ENCODE data around the gene TMC2. TPM values are rescaled to one million over a fixed set of nuclear protein-coding genes. Genes with fewer than 3 reads are reported as not detected.

TMC2 gene
- total and polyA plus RNA-seq, 4 donors: 0.06 to 0.31 (median 0.15) TPM; not detected in 1

DNA sequence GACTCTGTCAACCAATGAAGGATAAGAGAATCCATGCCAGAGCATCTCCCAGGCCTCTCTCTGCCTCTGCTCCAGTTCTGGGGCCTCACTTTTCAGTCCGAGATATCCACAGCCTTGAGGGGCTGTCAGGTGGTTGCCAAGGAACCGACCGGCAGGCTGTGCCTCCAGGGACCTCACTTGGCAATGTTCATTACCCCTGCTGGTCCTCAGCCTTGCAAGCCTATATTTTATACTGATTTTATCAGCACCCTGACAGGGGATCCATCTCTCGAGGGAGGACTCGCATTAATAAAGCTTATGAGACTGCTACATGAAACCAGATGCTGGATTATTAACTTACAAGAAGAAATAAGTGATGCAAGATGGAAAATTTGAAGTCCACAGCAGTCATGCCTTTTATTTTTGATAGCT lies 39.9 kb downstream of the TMC2 start:
- peaks cover 0 to 3% (median 0%) of the 10 kb centered on the region in 3 donors for H3K27me3 ChIP-seq (ENCODE audit: control insufficient read depth in 3 of 3, insufficient read depth in 3 of 3, low read length in 2 of 3)
- H3K4me1 ChIP-seq (ENCODE audit: control insufficient read depth in 5 of 5, insufficient read depth in 5 of 5, low read length in 5 of 5): no peaks in the 10 kb centered on the region
- TF ChIP-seq, protein P1, sequence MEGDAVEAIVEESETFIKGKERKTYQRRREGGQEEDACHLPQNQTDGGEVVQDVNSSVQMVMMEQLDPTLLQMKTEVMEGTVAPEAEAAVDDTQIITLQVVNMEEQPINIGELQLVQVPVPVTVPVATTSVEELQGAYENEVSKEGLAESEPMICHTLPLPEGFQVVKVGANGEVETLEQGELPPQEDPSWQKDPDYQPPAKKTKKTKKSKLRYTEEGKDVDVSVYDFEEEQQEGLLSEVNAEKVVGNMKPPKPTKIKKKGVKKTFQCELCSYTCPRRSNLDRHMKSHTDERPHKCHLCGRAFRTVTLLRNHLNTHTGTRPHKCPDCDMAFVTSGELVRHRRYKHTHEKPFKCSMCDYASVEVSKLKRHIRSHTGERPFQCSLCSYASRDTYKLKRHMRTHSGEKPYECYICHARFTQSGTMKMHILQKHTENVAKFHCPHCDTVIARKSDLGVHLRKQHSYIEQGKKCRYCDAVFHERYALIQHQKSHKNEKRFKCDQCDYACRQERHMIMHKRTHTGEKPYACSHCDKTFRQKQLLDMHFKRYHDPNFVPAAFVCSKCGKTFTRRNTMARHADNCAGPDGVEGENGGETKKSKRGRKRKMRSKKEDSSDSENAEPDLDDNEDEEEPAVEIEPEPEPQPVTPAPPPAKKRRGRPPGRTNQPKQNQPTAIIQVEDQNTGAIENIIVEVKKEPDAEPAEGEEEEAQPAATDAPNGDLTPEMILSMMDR (IDR thresholded peaks at IDR 0.05; ENCODE audit: control extremely low read depth, extremely low read depth): no peak
- H3K27ac ChIP-seq (ENCODE audit: low read depth in 1 of 2, low read length in 1 of 2): no peak overlapping the region
- H3K9me3 ChIP-seq (ENCODE audit: control insufficient read depth in 4 of 4, insufficient read depth in 3 of 4, low read length in 3 of 4): no peaks in the 10 kb centered on the region
- DNase-seq: no peak
- H3K4me3 ChIP-seq: no peak overlapping the region
- no peaks in the 10 kb centered on the region for H3K36me3 ChIP-seq (ENCODE audit: control insufficient read depth in 4 of 4, insufficient read depth in 4 of 4, low read length in 4 of 4)
- no peak for ATAC-seq (ENCODE audit: insufficient read depth, low FRiP score)
- 66 to 92% methylated on average over 5 of the region's 5 CpGs for WGBS, 2 donors
- no peak overlapping the region for H3K9ac ChIP-seq (ENCODE audit: insufficient read depth in 1 of 2, low read length in 2 of 2)

DNA sequence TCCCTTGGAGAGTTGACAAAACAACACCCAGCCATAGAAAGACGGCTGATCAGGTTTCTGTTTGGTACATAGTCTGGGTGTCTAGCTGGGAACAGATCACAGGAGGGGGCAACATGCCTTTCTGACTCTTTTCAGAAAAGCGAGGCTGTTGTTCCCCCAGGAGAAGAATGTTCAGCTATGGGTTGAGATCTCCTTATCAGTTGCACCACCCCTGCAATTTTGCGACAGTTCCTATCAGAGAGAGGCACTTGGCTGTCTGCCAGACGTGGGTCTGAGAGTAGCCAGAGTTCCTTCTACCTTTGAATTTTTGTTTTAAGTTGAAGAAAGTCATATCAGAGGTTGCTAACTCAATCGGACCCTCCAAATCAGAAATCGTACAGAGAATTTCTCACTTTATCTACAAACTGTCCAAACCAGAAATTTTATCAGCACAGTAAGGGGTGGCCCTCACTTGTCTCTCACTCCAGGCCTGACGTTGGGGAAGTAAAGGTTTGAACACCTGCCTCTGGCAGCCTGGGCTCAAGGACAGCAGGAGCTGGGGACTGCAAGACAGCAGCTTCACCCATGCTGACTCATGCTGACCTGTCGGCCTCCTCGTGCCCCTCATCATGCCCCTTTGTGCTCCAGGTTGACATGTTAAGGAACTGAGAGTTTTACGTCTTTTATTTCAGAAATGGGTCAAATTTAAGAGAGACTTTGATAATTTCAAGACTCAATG lies 42.3 kb downstream of the TMC2 start:
- H3K27me3 ChIP-seq (ENCODE audit: control insufficient read depth in 3 of 3, insufficient read depth in 3 of 3, low read length in 2 of 3): peaks cover 0 to 3% (median 2%) of the 10 kb centered on the region in 3 donors
- no peaks in the 10 kb centered on the region for H3K36me3 ChIP-seq (ENCODE audit: control insufficient read depth in 4 of 4, insufficient read depth in 4 of 4, low read length in 4 of 4)
- H3K9ac ChIP-seq (ENCODE audit: insufficient read depth in 1 of 2, low read length in 2 of 2): no peak overlapping the region
- no peak for ATAC-seq (ENCODE audit: insufficient read depth, low FRiP score)
- H3K4me1 ChIP-seq (ENCODE audit: control insufficient read depth in 5 of 5, insufficient read depth in 5 of 5, low read length in 5 of 5): no peaks in the 10 kb centered on the region
- peak; percentile 22 to 65 (median 59) for DNase-seq
- H3K9me3 ChIP-seq (ENCODE audit: control insufficient read depth in 4 of 4, insufficient read depth in 3 of 4, low read length in 3 of 4): no peaks in the 10 kb centered on the region
- WGBS, 2 donors: 22 to 27% methylated on average over 10 of the region's 10 CpGs
- H3K27ac ChIP-seq (ENCODE audit: low read depth in 1 of 2, low read length in 1 of 2): no peak overlapping the region
- H3K4me3 ChIP-seq: no peak overlapping the region
- TF ChIP-seq, protein P1 (IDR thresholded peaks at IDR 0.05; ENCODE audit: control extremely low read depth, extremely low read depth): no peak

GRCh38 chr20:2585811-2586210 lies 49.4 kb downstream of the TMC2 start:
- DNase-seq (no peak), ATAC-seq (ENCODE audit: insufficient read depth, low FRiP score) (no peak)
- TF ChIP-seq, protein P1 (IDR thresholded peaks at IDR 0.05; ENCODE audit: control extremely low read depth, extremely low read depth): no peak
- H3K27ac ChIP-seq (ENCODE audit: low read depth in 1 of 2, low read length in 1 of 2): no peak overlapping the region
- H3K36me3 ChIP-seq (ENCODE audit: control insufficient read depth in 4 of 4, insufficient read depth in 4 of 4, low read length in 4 of 4): no peaks in the 10 kb centered on the region
- no peak overlapping the region for H3K9ac ChIP-seq (ENCODE audit: insufficient read depth in 1 of 2, low read length in 2 of 2)
- peaks cover 0 to 4% (median 0%) of the 10 kb centered on the region in 3 donors for H3K27me3 ChIP-seq (ENCODE audit: control insufficient read depth in 3 of 3, insufficient read depth in 3 of 3, low read length in 2 of 3)
- WGBS, 2 donors: 75 to 78% methylated on average over 1 of the region's 1 CpG
- H3K9me3 ChIP-seq (ENCODE audit: control insufficient read depth in 4 of 4, insufficient read depth in 3 of 4, low read length in 3 of 4): no peaks in the 10 kb centered on the region
- no peak overlapping the region for H3K4me3 ChIP-seq
- no peaks in the 10 kb centered on the region for H3K4me1 ChIP-seq (ENCODE audit: control insufficient read depth in 5 of 5, insufficient read depth in 5 of 5, low read length in 5 of 5)
